HuH-7.5 (cell line): ENCODE results near the gene OR2A7.
"Not testable (repeated sequence)": the region's sequence is repeated elsewhere in the genome, so short reads cannot be mapped to it uniquely, and the experiment has no call there.

Source experiments
- DNase-seq: peaks from one replicate; pipeline ENCODE4 v3.0.0; 2011; ENCODE audit warnings: low spot score

The OR2A7 gene

GRCh38 chr7:144252307-144252706, 12.3 kb downstream of the OR2A7 start:
- not testable (repeated sequence) for DNase-seq

- not testable (repeated sequence) for DNase-seq
Observed at GRCh38 chr7:144247674-144248330, 16.8 kb downstream of the OR2A7 start.

GRCh38 chr7:144246967-144247366, 17.6 kb downstream of the OR2A7 start:
- not testable (repeated sequence) for DNase-seq

GRCh38 chr7:144245372-144245771, 19.2 kb downstream of the OR2A7 start:
- DNase-seq, result not testable (repeated sequence)

GRCh38 chr7:144239365-144239764, 25.2 kb downstream of the OR2A7 start, which contains the start of gene OR2A42:
TSS of gene OR2A42 (minus strand) at chr7:144239605. CDS start at chr7:144232843, 6,762 bp downstream.
- DNase-seq, result not testable (repeated sequence)

GRCh38 chr7:144238530-144239082, 26.0 kb downstream of the OR2A7 start:
- not testable (repeated sequence) for DNase-seq

GRCh38 chr7:144233039-144233438, 31.6 kb downstream of the OR2A7 start:
- not testable (repeated sequence) for DNase-seq

- DNase-seq, result not testable (repeated sequence)
Observed at GRCh38 chr7:144231027-144231426, 33.6 kb downstream of the OR2A7 start.

GRCh38 chr7:144228810-144229209, 35.8 kb downstream of the OR2A7 start:
- not testable (repeated sequence) for DNase-seq

GRCh38 chr7:144226866-144227265, 37.7 kb downstream of the OR2A7 start:
- not testable (repeated sequence) for DNase-seq

GRCh38 chr7:144223675-144224074, 40.9 kb downstream of the OR2A7 start:
- not testable (repeated sequence) for DNase-seq

- not testable (repeated sequence) for DNase-seq
Observed at GRCh38 chr7:144220531-144220930, 44.1 kb downstream of the OR2A7 start.

- not testable (repeated sequence) for DNase-seq
Observed at GRCh38 chr7:144219149-144219548, 45.4 kb downstream of the OR2A7 start.

GRCh38 chr7:144218581-144218980, 46.0 kb downstream of the OR2A7 start:
- not testable (repeated sequence) for DNase-seq

GRCh38 chr7:144217200-144217599, 47.4 kb downstream of the OR2A7 start:
- not testable (repeated sequence) for DNase-seq
